A549 treated with DMSO at 1 μM for 4 hours (cell line): ENCODE data around the gene ZFYVE16. TPM values are rescaled to one million over a fixed set of nuclear protein-coding genes. Genes with fewer than 3 reads are reported as not detected.

Experiments used
- total RNA-seq: library from RNA; stranded (reverse); fragments of 200-300 nt; extraction: Qiagen RNA extraction; gene quantifications from 5 replicates; pipeline ENCODE4 v1.2.3, GENCODE V29; 2022; ENCODE audit warnings: low read depth

ZFYVE16 gene
- total RNA-seq: 13.4 to 19.8 TPM (median 14.9 TPM) in 5 replicates

GRCh38 chr5:80407735-80408483, at the start of gene ZFYVE16:
TSS of gene ZFYVE16 (plus strand) at chr5:80408064. CDS start at chr5:80434148, 26,084 bp downstream.

DNA sequence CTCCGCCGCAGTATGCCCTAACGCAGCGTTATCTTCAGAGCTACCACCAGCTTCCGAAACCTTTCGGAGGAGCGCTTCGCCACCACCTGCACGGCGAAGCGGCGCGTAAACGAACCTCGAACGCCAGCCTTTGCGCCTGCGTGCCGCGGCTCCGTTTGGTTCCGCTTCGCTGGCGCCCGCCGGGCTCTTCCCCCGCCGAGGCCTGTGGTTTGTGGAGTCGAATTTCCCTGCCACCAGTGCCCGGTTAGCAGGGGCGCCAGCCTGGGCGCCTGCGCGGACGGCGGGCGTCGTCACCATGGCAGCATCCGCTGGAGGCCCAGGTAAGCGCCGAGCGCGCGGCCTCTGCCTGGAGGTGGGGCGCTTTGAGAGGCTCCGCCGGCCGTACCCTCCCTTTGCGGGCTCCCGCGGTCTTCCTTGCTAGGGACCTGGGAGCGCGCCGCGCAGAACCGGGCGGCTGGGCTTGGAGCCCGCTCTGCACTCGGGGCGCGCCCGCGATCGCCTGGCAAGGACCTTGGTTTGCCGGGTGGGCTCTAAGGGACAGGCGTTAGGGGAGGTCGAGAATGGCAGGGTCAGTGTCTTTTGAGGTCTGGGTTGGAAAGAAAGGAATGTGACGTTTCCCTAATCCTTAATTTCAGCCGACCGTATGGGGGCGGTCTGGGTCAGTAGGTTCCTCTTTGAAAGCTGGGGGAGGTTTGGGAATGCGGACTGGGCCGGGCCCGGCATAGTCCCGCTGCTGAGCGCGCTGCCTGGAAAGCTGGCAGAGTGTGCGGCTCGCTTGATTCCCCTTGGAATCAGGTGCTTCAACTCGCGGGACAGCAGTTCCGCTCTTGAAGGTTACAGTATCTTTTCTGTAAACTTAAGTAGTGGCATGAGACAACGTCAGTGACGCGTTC, 80.2 kb downstream of the ZFYVE16 start, which contains the start of gene FAM151B:
TSS of gene FAM151B (plus strand) at position 272 of the 893 bp plus-strand sequence. CDS start at position 296, 24 bp downstream.

Other genes with a start within 250 kb of the ZFYVE16 start
- 6.6 to 9.6 TPM (median 9.0 TPM) in 5 replicates for gene SERINC5, start 152.0 kb upstream of the ZFYVE16 start, total RNA-seq
- gene SPZ1, start 88.1 kb upstream of the ZFYVE16 start, total RNA-seq: not detected in 5 replicates
- gene FAM151B, start 80.0 kb downstream of the ZFYVE16 start, total RNA-seq: 1.3 to 2.2 TPM (median 1.9 TPM) in 5 replicates
- gene ANKRD34B, start 162.2 kb downstream of the ZFYVE16 start, total RNA-seq: 0.03 to 0.09 TPM (median 0.05 TPM) in 4 of 5 replicates, not detected in the other
- 6.3 to 10.2 TPM (median 8.3 TPM) in 5 replicates for gene MSH3, start 246.6 kb downstream of the ZFYVE16 start, total RNA-seq
- 50.4 to 68.1 TPM (median 58.5 TPM) in 5 replicates for gene DHFR, start 246.9 kb downstream of the ZFYVE16 start, total RNA-seq